Vagina (tissue), 2 donors: ENCODE measurements around the gene PTTG1IP2.

ENCODE experiments used
- CTCF ChIP-seq, 3 experiments: fragments of 450-650 bp in 2 of 3; fragments of 200-600 bp in 1 of 3; sonication (generic) in 1 of 3; IDR thresholded peaks; one replicate each; pipeline ENCODE4 v1.5.1; 2017 to 2019; ENCODE audit warnings: antibody characterized with exemption in 3 of 3, mild to moderate bottlenecking in 2 of 3, moderate library complexity in 2 of 3
- POLR2A ChIP-seq, 2 donors: fragments of 450-650 bp; IDR thresholded peaks; one replicate each; pipeline ENCODE4 v1.6.1; 2017; ENCODE audit warnings: antibody characterized with exemption in 2 of 2, mild to moderate bottlenecking in 2 of 2, moderate library complexity in 2 of 2

GRCh38 chr7:90495241-90495640 lies 25.8 kb downstream of the PTTG1IP2 start:
- TF ChIP-seq CTCF (IDR thresholded peaks at IDR 0.05) (no peak), POLR2A (IDR thresholded peaks at IDR 0.05) (no peak)
